HCT116 (cell line): Measurements from ENCODE around the gene LAMB4. TPM values are rescaled to one million over a fixed set of nuclear protein-coding genes. Genes with fewer than 3 reads are reported as not detected.

ENCODE experiments used
- ATAC-seq: fragments of 200-7000 bp; cut with Tn5 transposase; 2 replicates; pipeline ENCODE4 v1.9.1; 2020; ENCODE audit warnings: mild to moderate bottlenecking, moderate library complexity
- BruUV-seq: library from RNA; stranded (reverse); fragments of 400-500 nt; replicated peaks from 2 replicates; lab custom pipeline; 2021; lab: Mats Ljungman, UMichigan
- CTCF ChIA-PET: fragments of 300-600 bp; sonication (Branson Sonifier 250); formaldehyde crosslinking; loops from one replicate; lab custom pipeline; 2021; ENCODE audit warnings: antibody characterized with exemption; lab: Charles Lee
- POLR2A ChIA-PET: fragments of 300-600, 350-600 bp; sonication (Branson Sonifier 250); formaldehyde crosslinking; loops from one replicate; lab custom pipeline; 2021; ENCODE audit warnings: antibody characterized with exemption; lab: Charles Lee
- RAD21 ChIA-PET, 2 experiments: fragments of 300-600 bp; sonication (Branson Sonifier 250); formaldehyde crosslinking; loops; one replicate each; lab custom pipeline; 2023; ENCODE audit warnings: low total read pairs in 2 of 2; ENCODE audit not compliant: uncharacterized antibody in 2 of 2, unreplicated experiment in 2 of 2, low non-redundant PET in 1 of 2; lab: Charles Lee
- DNase-seq: peaks from one replicate; pipeline ENCODE4 v3.0.0-alpha.2; 2010; ENCODE audit warnings: low read depth, low spot score
- H2AFZ ChIP-seq: fragments of 200-600 bp; shearing (Covaris generic), sonication (generic); 2 replicates; pipeline ENCODE4 v1.6.1; 2017; ENCODE audit warnings: low read depth, mixed run types, mixed read lengths, antibody characterized with exemption, low read length; ENCODE audit not compliant: poor library complexity, severe bottlenecking
- H3K27ac ChIP-seq: 2 replicates; pipeline ENCODE4 v1.5.1; 2012; ENCODE audit warnings: low read depth, low read length
- H3K27me3 ChIP-seq: fragments of 200-600 bp; sonication (generic); 2 replicates; pipeline ENCODE4 v1.6.1; 2016; ENCODE audit warnings: mixed run types, low read length, mixed read lengths; ENCODE audit not compliant: insufficient read depth
- H3K36me3 ChIP-seq, 2 experiments: fragments of 200-500 bp in 1 of 2; fragments of 200-600 bp in 1 of 2; sonication (Bioruptor generic) in 1 of 2; sonication (generic) in 1 of 2; 2 replicates each; pipeline versions ENCODE4 v1.5.1 to v1.6.1; 2014 to 2016; ENCODE audit warnings: low read length in 2 of 2, inconsistent platforms in 1 of 2, mixed read lengths in 1 of 2, mixed run types in 1 of 2; ENCODE audit not compliant: insufficient read depth in 2 of 2, control insufficient read depth in 1 of 2
- H3K4me1 ChIP-seq, 2 experiments: fragments of 200-600 bp in 1 of 2; sonication (generic) in 1 of 2; 2 replicates each; pipeline versions ENCODE4 v1.5.1 to v1.6.1; 2012 to 2017; ENCODE audit warnings: low read length in 2 of 2, inconsistent platforms in 1 of 2, mild to moderate bottlenecking in 1 of 2, mixed read lengths in 1 of 2, mixed run types in 1 of 2, moderate library complexity in 1 of 2; ENCODE audit not compliant: insufficient read depth in 2 of 2, control insufficient read depth in 1 of 2
- H3K4me2 ChIP-seq: fragments of 200-600 bp; sonication (generic); 2 replicates; pipeline ENCODE4 v1.6.1; 2017; ENCODE audit warnings: mixed run types, low read length, mixed read lengths
- H3K4me3 ChIP-seq, 2 experiments: fragments of 200-600 bp in 1 of 2; sonication (generic) in 1 of 2; replicated peaks in 1 of 2; 2 replicates each; pipeline ENCODE4 v1.5.1; 2011 to 2016; ENCODE audit warnings: low read length in 2 of 2, control low read depth in 1 of 2, low read depth in 1 of 2, mild to moderate bottlenecking in 1 of 2, mixed read lengths in 1 of 2, mixed run types in 1 of 2
- H3K79me2 ChIP-seq: fragments of 200-600 bp; sonication (generic); 2 replicates; pipeline ENCODE4 v1.6.1; 2017; ENCODE audit warnings: mild to moderate bottlenecking, mixed run types, low read length, moderate library complexity, mixed read lengths; ENCODE audit not compliant: insufficient read depth
- H3K9ac ChIP-seq: fragments of 200-600 bp; sonication (generic); 2 replicates; pipeline ENCODE4 v1.6.1; 2016; ENCODE audit warnings: low read length, mixed read lengths
- H3K9me2 ChIP-seq: fragments of 200-600 bp; sonication (generic), shearing (Covaris generic); 2 replicates; pipeline ENCODE4 v1.6.1; 2017; ENCODE audit warnings: mixed run types, mild to moderate bottlenecking, moderate library complexity; ENCODE audit not compliant: insufficient read depth
- H3K9me3 ChIP-seq, 2 experiments: fragments of 200-500 bp in 1 of 2; fragments of 200-600 bp in 1 of 2; sonication (Bioruptor generic) in 1 of 2; sonication (generic) in 1 of 2; 2 replicates each; pipeline ENCODE4 v1.6.1; 2014 to 2017; ENCODE audit warnings: low read length in 2 of 2, mixed read lengths in 2 of 2, inconsistent platforms in 1 of 2, low read depth in 1 of 2, mild to moderate bottlenecking in 1 of 2, mixed run types in 1 of 2, moderate library complexity in 1 of 2; ENCODE audit not compliant: control insufficient read depth in 1 of 2, insufficient read depth in 1 of 2
- H4K20me1 ChIP-seq: fragments of 200-600 bp; sonication (generic), shearing (Covaris generic); 2 replicates; pipeline ENCODE4 v1.6.1; 2017; ENCODE audit warnings: mixed run types, mild to moderate bottlenecking, moderate library complexity; ENCODE audit not compliant: insufficient read depth
- ATF3 ChIP-seq: IDR thresholded peaks from 2 replicates; pipeline ENCODE4 v1.6.1; 2012
- CEBPB ChIP-seq: IDR thresholded peaks from 2 replicates; pipeline ENCODE4 v1.6.1; 2012; ENCODE audit warnings: low read depth
- CTCF ChIP-seq, 3 experiments: fragments of 200-600 bp in 1 of 3; sonication (generic) in 1 of 3; IDR thresholded peaks in 2 of 3; conservative IDR thresholded peaks in 1 of 3; 2 replicates each; pipeline ENCODE4 v1.5.1; 2012 to 2017; ENCODE audit warnings: low read depth in 2 of 3, low read length in 2 of 3, antibody characterized with exemption in 1 of 3, borderline replicate concordance in 1 of 3, control low read depth in 1 of 3, mild to moderate bottlenecking in 1 of 3, mixed read lengths in 1 of 3, mixed run types in 1 of 3, moderate library complexity in 1 of 3; ENCODE audit not compliant: insufficient read depth in 1 of 3
- ELF1 ChIP-seq: IDR thresholded peaks from 2 replicates; pipeline ENCODE4 v1.6.1; 2012; ENCODE audit warnings: low read depth, borderline replicate concordance
- EZH2 ChIP-seq: fragments of 200-600 bp; sonication (generic); IDR thresholded peaks from 2 replicates; pipeline ENCODE4 v1.6.1; 2017; ENCODE audit warnings: antibody characterized with exemption, mixed run types
- EZH2phosphoT487 ChIP-seq: fragments of 200-600 bp; IDR thresholded peaks from 2 replicates; pipeline ENCODE4 v1.6.1; 2018; ENCODE audit warnings: antibody characterized with exemption, borderline replicate concordance
- FOSL1 ChIP-seq: IDR thresholded peaks from 2 replicates; pipeline ENCODE4 v1.6.1; 2012; ENCODE audit warnings: low read depth
- JUND ChIP-seq: IDR thresholded peaks from 2 replicates; pipeline ENCODE4 v1.6.1; 2012
- POLR2A ChIP-seq: IDR thresholded peaks from 2 replicates; pipeline ENCODE4 v1.7.0; 2011; ENCODE audit warnings: borderline replicate concordance; ENCODE audit not compliant: insufficient read depth, insufficient read length; ENCODE audit errors: extremely low read depth
- POLR2AphosphoS5 ChIP-seq: IDR thresholded peaks from 2 replicates; pipeline ENCODE4 v1.6.1; 2011; ENCODE audit warnings: mild to moderate bottlenecking, low read depth, low read length, moderate library complexity
- RAD21 ChIP-seq: IDR thresholded peaks from 2 replicates; pipeline ENCODE4 v1.6.1; 2012; ENCODE audit warnings: low read depth, mild to moderate bottlenecking
- SIN3A ChIP-seq: IDR thresholded peaks from 2 replicates; pipeline ENCODE4 v1.6.1; 2012; ENCODE audit warnings: low read depth
- TCF7L2 ChIP-seq: IDR thresholded peaks from 2 replicates; pipeline ENCODE4 v1.7.0; 2011; ENCODE audit warnings: borderline replicate concordance, inconsistent platforms; ENCODE audit not compliant: insufficient read depth, insufficient read length; ENCODE audit errors: extremely low read depth
- YY1 ChIP-seq: IDR thresholded peaks from 2 replicates; pipeline ENCODE4 v1.6.1; 2011; ENCODE audit warnings: low read length, low read depth, moderate library complexity, mild to moderate bottlenecking; ENCODE audit not compliant: insufficient replicate concordance; ENCODE audit errors: extremely low read depth
- ZFX ChIP-seq: fragments of 450-650 bp; IDR thresholded peaks from 2 replicates; pipeline ENCODE4 v1.6.1; 2017
- ZNF274 ChIP-seq: fragments of 200-500 bp; sonication (Bioruptor generic); IDR thresholded peaks from 2 replicates; pipeline ENCODE4 v1.6.1; 2014; ENCODE audit warnings: mild to moderate bottlenecking, low read depth, low read length, inconsistent platforms
- intact Hi-C: fragments of 100-400 bp; cut with micrococcal nuclease; formaldehyde crosslinking; loops from 2 replicates; pipeline ENCODE4 v1.10.0; 2022
- total RNA-seq: library from RNA; stranded (reverse); gene quantifications from one replicate; pipeline ENCODE4 v1.2.1, GENCODE V29; 2021; ENCODE audit not compliant: unreplicated experiment
- TF ChIP-seq, protein P1 (sequence below): IDR thresholded peaks from 2 replicates; pipeline ENCODE4 v1.6.1; 2011; ENCODE audit warnings: mild to moderate bottlenecking, low read length, moderate library complexity; ENCODE audit not compliant: insufficient replicate concordance; ENCODE audit errors: extremely low read depth

Gene LAMB4
- total RNA-seq, 1 experiment from 2014 or later, result not detected

- no peaks in the 10 kb centered on the region for H3K79me2 ChIP-seq
- ChIA-PET CTCF (no interaction called here), POLR2A (no interaction called here)
- H4K20me1 ChIP-seq, result no peaks in the 10 kb centered on the region
- no peak overlapping the region for H2AFZ ChIP-seq
- H3K27me3 ChIP-seq, result no peaks in the 10 kb centered on the region
- H3K9me3 ChIP-seq, result no peaks in the 10 kb centered on the region
- intact Hi-C loops, result no loop called here
- no peaks in the 10 kb centered on the region for H3K9me2 ChIP-seq
- no peak overlapping the region for H3K27ac ChIP-seq
- no peaks in the 10 kb centered on the region for H3K36me3 ChIP-seq
- no peak overlapping the region for H3K9ac ChIP-seq
- peaks cover 0 to 3% of the 10 kb centered on the region in 2 experiments; a peak in 1 of 4 replicates for H3K4me1 ChIP-seq
- BruUV-seq, result no TSS peak
- ATAC-seq, result no peak
- TF ChIP-seq POLR2AphosphoS5, result no peak
- TF ChIP-seq YY1, result no peak
- TF ChIP-seq, all 23 proteins: peak for 0
- H3K4me3 ChIP-seq, result no peak overlapping the region
- DNase-seq, result no peak
- no peak overlapping the region for H3K4me2 ChIP-seq
- RAD21 ChIA-PET, result no interaction called here
Measured at GRCh38 chr7:108142675-108143259, 12.6 kb upstream of the LAMB4 start.

GRCh38 chr7:108142180-108142579 lies 12.0 kb upstream of the LAMB4 start:
- no peaks in the 10 kb centered on the region for H4K20me1 ChIP-seq
- H3K9me2 ChIP-seq, result no peaks in the 10 kb centered on the region
- no peak overlapping the region for H2AFZ ChIP-seq
- no peaks in the 10 kb centered on the region for H3K9me3 ChIP-seq
- no peak overlapping the region for H3K9ac ChIP-seq
- RAD21 ChIA-PET, result no interaction called here
- POLR2A ChIA-PET, result no interaction called here
- H3K4me2 ChIP-seq, result no peak overlapping the region
- no peaks in the 10 kb centered on the region for H3K27me3 ChIP-seq
- BruUV-seq, result no TSS peak
- no peaks in the 10 kb centered on the region for H3K79me2 ChIP-seq
- CTCF ChIA-PET, result no interaction called here
- intact Hi-C loops, result no loop called here
- no peak for ATAC-seq
- peaks cover 0 to 3% of the 10 kb centered on the region in 2 experiments; a peak in 1 of 4 replicates for H3K4me1 ChIP-seq
- H3K27ac ChIP-seq, result no peak overlapping the region
- DNase-seq, result no peak
- H3K4me3 ChIP-seq, result no peak overlapping the region
- H3K36me3 ChIP-seq, result no peaks in the 10 kb centered on the region
- TF ChIP-seq SIN3A, result no peak
- TF ChIP-seq EZH2phosphoT487, result no peak
- TF ChIP-seq ZFX, result no peak
- TF ChIP-seq, protein P1, sequence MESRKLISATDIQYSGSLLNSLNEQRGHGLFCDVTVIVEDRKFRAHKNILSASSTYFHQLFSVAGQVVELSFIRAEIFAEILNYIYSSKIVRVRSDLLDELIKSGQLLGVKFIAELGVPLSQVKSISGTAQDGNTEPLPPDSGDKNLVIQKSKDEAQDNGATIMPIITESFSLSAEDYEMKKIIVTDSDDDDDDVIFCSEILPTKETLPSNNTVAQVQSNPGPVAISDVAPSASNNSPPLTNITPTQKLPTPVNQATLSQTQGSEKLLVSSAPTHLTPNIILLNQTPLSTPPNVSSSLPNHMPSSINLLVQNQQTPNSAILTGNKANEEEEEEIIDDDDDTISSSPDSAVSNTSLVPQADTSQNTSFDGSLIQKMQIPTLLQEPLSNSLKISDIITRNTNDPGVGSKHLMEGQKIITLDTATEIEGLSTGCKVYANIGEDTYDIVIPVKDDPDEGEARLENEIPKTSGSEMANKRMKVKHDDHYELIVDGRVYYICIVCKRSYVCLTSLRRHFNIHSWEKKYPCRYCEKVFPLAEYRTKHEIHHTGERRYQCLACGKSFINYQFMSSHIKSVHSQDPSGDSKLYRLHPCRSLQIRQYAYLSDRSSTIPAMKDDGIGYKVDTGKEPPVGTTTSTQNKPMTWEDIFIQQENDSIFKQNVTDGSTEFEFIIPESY, result no peak
- TF ChIP-seq FOSL1, result no peak
- TF ChIP-seq POLR2A, result no peak
- no peak for TF ChIP-seq POLR2AphosphoS5
- no peak for TF ChIP-seq ATF3
- no peak for TF ChIP-seq ZNF274
- TF ChIP-seq RAD21, result no peak
- no peak for TF ChIP-seq TCF7L2
- no peak for TF ChIP-seq YY1
- no peak for TF ChIP-seq JUND
- no peak for TF ChIP-seq ELF1
- no peak for TF ChIP-seq CEBPB
- no peak for TF ChIP-seq EZH2
- TF ChIP-seq CTCF (IDR thresholded peaks at IDR 0.05 in 2 of 3, conservative IDR thresholded peaks at IDR 0.05 in 1 of 3; ENCODE audit: borderline replicate concordance in 1 of 3, insufficient read depth in 1 of 3, low read depth in 2 of 3, low read length in 2 of 3), result no peak
